GM23338 (cell line): ENCODE data around the gene CYB5D1. TPM values are rescaled to one million over a fixed set of nuclear protein-coding genes. Genes with fewer than 3 reads are reported as not detected.
A peak's percentile ranks its signal among the peaks of the same experiment; 100 is the strongest.

Experiments used
- ATAC-seq: fragments of 200-7000 bp; cut with Tn5 transposase; 3 replicates; pipeline ENCODE4 v1.9.1; 2020
- DNase-seq: peaks from one replicate; pipeline ENCODE4 v3.0.0-alpha.2; 2015; ENCODE audit warnings: low spot score
- H2AFZ ChIP-seq: fragments of 200-600 bp; sonication (generic); 2 replicates; pipeline ENCODE4 v1.8.0; 2016; ENCODE audit warnings: antibody characterized with exemption, mild to moderate bottlenecking, moderate library complexity
- H3F3A ChIP-seq: fragments of 200-600 bp; sonication (generic); replicated peaks from 2 replicates; pipeline ENCODE4 v1.8.0; 2017; ENCODE audit warnings: antibody characterized with exemption, mixed run types, low read depth
- H3K27ac ChIP-seq: fragments of 200-600 bp; sonication (generic); 2 replicates; pipeline ENCODE4 v1.6.1; 2016; ENCODE audit warnings: low read depth
- H3K27me3 ChIP-seq: fragments of 200-600 bp; sonication (generic); 2 replicates; pipeline ENCODE4 v1.8.0; 2016; ENCODE audit warnings: mild to moderate bottlenecking, mixed run types, moderate library complexity; ENCODE audit not compliant: insufficient read depth
- H3K36me3 ChIP-seq: fragments of 200-600 bp; sonication (generic); 2 replicates; pipeline ENCODE4 v1.8.0; 2016; ENCODE audit warnings: mild to moderate bottlenecking; ENCODE audit not compliant: insufficient read depth
- H3K4me1 ChIP-seq: fragments of 200-600 bp; sonication (generic); 2 replicates; pipeline ENCODE4 v1.8.0; 2016; ENCODE audit warnings: mild to moderate bottlenecking, moderate library complexity; ENCODE audit not compliant: insufficient read depth
- H3K4me2 ChIP-seq: fragments of 200-600 bp; sonication (generic); 2 replicates; pipeline ENCODE4 v1.7.1; 2017; ENCODE audit warnings: mixed run types
- H3K4me3 ChIP-seq: fragments of 200-600 bp; sonication (generic); 2 replicates; pipeline ENCODE4 v1.6.1; 2016; ENCODE audit warnings: mixed run types
- H3K79me2 ChIP-seq: fragments of 200-600 bp; sonication (generic); replicated peaks from 2 replicates; pipeline ENCODE4 v1.8.0; 2017; ENCODE audit warnings: mild to moderate bottlenecking; ENCODE audit not compliant: insufficient read depth
- H3K9me2 ChIP-seq: fragments of 200-600 bp; sonication (generic); 2 replicates; pipeline ENCODE4 v1.8.0; 2017; ENCODE audit not compliant: insufficient read depth
- H4K20me1 ChIP-seq: fragments of 200-600 bp; sonication (generic); replicated peaks from 2 replicates; pipeline ENCODE4 v1.8.0; 2017; ENCODE audit warnings: mild to moderate bottlenecking; ENCODE audit not compliant: insufficient read depth
- H3K27ac Mint-ChIP-seq: 2 replicates; pipeline ENCODE4 v1.8.0; 2020; ENCODE audit warnings: inconsistent platforms, mild to moderate bottlenecking, moderate library complexity, mixed read lengths
- H3K27me3 Mint-ChIP-seq: 3 replicates; pipeline ENCODE4 v1.8.0; 2022; ENCODE audit warnings: low read depth, mild to moderate bottlenecking, moderate library complexity, mixed read lengths, inconsistent platforms; ENCODE audit not compliant: insufficient read depth, poor library complexity
- H3K36me3 Mint-ChIP-seq: 3 replicates; pipeline ENCODE4 v1.8.0; 2021; ENCODE audit warnings: low read depth, mild to moderate bottlenecking, inconsistent platforms, moderate library complexity, mixed read lengths
- H3K4me1 Mint-ChIP-seq: 3 replicates; pipeline ENCODE4 v1.8.0; 2020; ENCODE audit warnings: mild to moderate bottlenecking, inconsistent platforms, mixed read lengths
- H3K4me3 Mint-ChIP-seq: 3 replicates; pipeline ENCODE4 v1.8.0; 2021; ENCODE audit warnings: moderate library complexity, mild to moderate bottlenecking, inconsistent platforms, mixed read lengths
- H3K9me3 Mint-ChIP-seq: 3 replicates; pipeline ENCODE4 v1.8.0; 2020; ENCODE audit warnings: moderate library complexity, mild to moderate bottlenecking, inconsistent platforms, mixed read lengths
- CREB1 ChIP-seq: fragments of 250-450 bp; sonication (Bioruptor Pico); IDR thresholded peaks from 2 replicates; pipeline ENCODE4 v1.5.0; 2020; ENCODE audit warnings: low read depth, mild to moderate bottlenecking, moderate library complexity
- CTCF ChIP-seq, 2 experiments: fragments of 200-600 bp in 1 of 2; sonication (generic) in 1 of 2; conservative IDR thresholded peaks; 2 replicates each; pipeline versions ENCODE4 v1.5.1 to v1.6.1; 2016 to 2017; ENCODE audit warnings: antibody characterized with exemption in 2 of 2, low read depth in 2 of 2, mild to moderate bottlenecking in 2 of 2, moderate library complexity in 1 of 2
- ETS1 ChIP-seq: IDR thresholded peaks from 2 replicates; pipeline ENCODE4 v1.6.1; 2016; ENCODE audit warnings: antibody characterized with exemption
- EZH2 ChIP-seq: fragments of 200-600 bp; sonication (generic); IDR thresholded peaks from one replicate; pipeline ENCODE4 v1.8.0; 2017; ENCODE audit warnings: antibody characterized with exemption, mild to moderate bottlenecking, low read depth; ENCODE audit not compliant: unreplicated experiment
- EZH2phosphoT487 ChIP-seq: fragments of 200-600 bp; sonication (generic); IDR thresholded peaks from one replicate; pipeline ENCODE4 v1.8.1; 2018; ENCODE audit warnings: antibody characterized with exemption; ENCODE audit not compliant: unreplicated experiment
- JUNB ChIP-seq: IDR thresholded peaks from one replicate; pipeline ENCODE4 v1.6.1; 2016; ENCODE audit warnings: antibody characterized with exemption; ENCODE audit not compliant: unreplicated experiment
- NANOG ChIP-seq: IDR thresholded peaks from 2 replicates; pipeline ENCODE4 v1.6.1; 2016; ENCODE audit warnings: antibody characterized with exemption, borderline replicate concordance
- POLR2AphosphoS5 ChIP-seq: IDR thresholded peaks from 2 replicates; pipeline ENCODE4 v1.6.1; 2016; ENCODE audit warnings: antibody characterized with exemption, low read depth
- REST ChIP-seq: IDR thresholded peaks from one replicate; pipeline ENCODE4 v1.6.1; 2018; ENCODE audit warnings: antibody characterized with exemption; ENCODE audit not compliant: unreplicated experiment
- STAT1 ChIP-seq: IDR thresholded peaks from one replicate; pipeline ENCODE4 v1.6.1; 2016; ENCODE audit warnings: antibody characterized with exemption; ENCODE audit not compliant: unreplicated experiment
- ZNF114 ChIP-seq: fragments of 250-450 bp; sonication (Bioruptor Pico); IDR thresholded peaks from 2 replicates; pipeline ENCODE4 v1.5.0; 2020; ENCODE audit warnings: mild to moderate bottlenecking, moderate library complexity
- ZNF331 ChIP-seq: fragments of 250-450 bp; sonication (Bioruptor Pico); IDR thresholded peaks from 2 replicates; pipeline ENCODE4 v1.5.0; 2020; ENCODE audit warnings: low read depth, mild to moderate bottlenecking, moderate library complexity
- ZNF462 ChIP-seq: fragments of 250-450 bp; sonication (Bioruptor Pico); IDR thresholded peaks from 2 replicates; pipeline ENCODE4 v1.5.0; 2020; ENCODE audit warnings: mild to moderate bottlenecking, moderate library complexity
- polyA plus RNA-seq: library from polyadenylated mRNA; unstranded; fragments of >200 nt; fragmentation: Nextera tagmentation; extraction: Ambion mirVana; gene quantifications from 2 replicates; pipeline ENCODE4 v1.2.1, GENCODE V29; 2016
- total RNA-seq: library from RNA; depleted of rRNA; stranded (reverse); fragments of >200 nt; shearing (Covaris generic); gene quantifications from 2 replicates; pipeline ENCODE4 v1.2.3, GENCODE V29; 2014

CYB5D1 gene
- total and polyA plus RNA-seq, 2 experiments from 2014 or later = 3.5 to 8.4 TPM

- H3K4me3 ChIP-seq = peak overlapping the region; percentile 65
- H3K36me3 ChIP-seq = no peaks in the 10 kb centered on the region
- H3K27ac Mint-ChIP-seq = no peak overlapping the region
- no peaks in the 10 kb centered on the region for H3K9me2 ChIP-seq
- H3K9me3 Mint-ChIP-seq = no peaks in the 10 kb centered on the region; the same call in 2 of the 3 replicates
- H3K4me3 Mint-ChIP-seq = peak overlapping the region; percentile 72; the same call in 2 of the 3 replicates
- DNase-seq (peak; percentile 24), ATAC-seq (no peak)
- no peaks in the 10 kb centered on the region for H3K79me2 ChIP-seq
- H3K27me3 Mint-ChIP-seq = peaks cover 7% of the 10 kb centered on the region
- no peak overlapping the region for H2AFZ ChIP-seq
- no peaks in the 10 kb centered on the region for H4K20me1 ChIP-seq
- peaks cover 3% of the 10 kb centered on the region; the same call in 2 of the 3 replicates for H3K4me1 Mint-ChIP-seq
- H3K36me3 Mint-ChIP-seq = no peaks in the 10 kb centered on the region; the same call in 2 of the 3 replicates
- no peak overlapping the region for H3K27ac ChIP-seq
- peaks cover 76% of the 10 kb centered on the region for H3K27me3 ChIP-seq
- H3K4me1 ChIP-seq = peaks cover 46% of the 10 kb centered on the region
- H3K4me2 ChIP-seq = peak overlapping the region; percentile 88; the same call in 1 of the 2 replicates
- TF ChIP-seq NANOG (no peak), JUNB (no peak), EZH2 (no peak), EZH2phosphoT487 (no peak), REST (no peak), ZNF114 (CRISPR knock-in tag) (no peak), CREB1 (CRISPR knock-in tag) (no peak), ETS1 (no peak), POLR2AphosphoS5 (no peak), ZNF331 (CRISPR knock-in tag) (no peak), ZNF462 (CRISPR knock-in tag) (no peak), STAT1 (no peak), CTCF (conservative IDR thresholded peaks at IDR 0.05; ENCODE audit: low read depth in 2 of 2) (no peak)
- peaks cover 8% of the 10 kb centered on the region for H3F3A ChIP-seq
These were observed 27.0 kb downstream of the CYB5D1 start for GRCh38 chr17:7884581-7885366.
